GM10266 (cell line): ENCODE data around the gene RAI1.

Experiments
- DNase-seq: peaks from one replicate; pipeline ENCODE4 v3.0.0; 2012; ENCODE audit errors: extremely low spot score
- CTCF ChIP-seq: IDR thresholded peaks from 2 replicates; pipeline ENCODE4 v1.5.1; 2012; ENCODE audit warnings: mild to moderate bottlenecking, low read depth; ENCODE audit not compliant: control insufficient read depth, insufficient read depth; ENCODE audit errors: missing control alignments

Gene RAI1

GRCh38 chr17:17793378-17794214 lies 112.3 kb downstream of the RAI1 start:
- DNase-seq = no peak
- TF ChIP-seq CTCF = no peak

- TF ChIP-seq CTCF = no peak
- DNase-seq = no peak
Observed at GRCh38 chr17:17794382-17794781, 113.1 kb downstream of the RAI1 start.

- no peak for TF ChIP-seq CTCF
Observed at GRCh38 chr17:17795296-17795695, 114.0 kb downstream of the RAI1 start.

GRCh38 chr17:17795946-17796786 lies 114.9 kb downstream of the RAI1 start:
- no peak for DNase-seq
- TF ChIP-seq CTCF = no peak

More at GRCh38 chr17:17795296-17795695, 114.0 kb downstream of the RAI1 start:
- DNase-seq = no peak

GRCh38 chr17:17796787-17797061 lies 115.5 kb downstream of the RAI1 start:
- no peak for TF ChIP-seq CTCF
- no peak for DNase-seq

- TF ChIP-seq CTCF = no peak
- no peak for DNase-seq
Observed at GRCh38 chr17:17797119-17797809, 116.0 kb downstream of the RAI1 start.

GRCh38 chr17:17798010-17798556 lies 116.8 kb downstream of the RAI1 start:
- no peak for DNase-seq
- no peak for TF ChIP-seq CTCF
